ENCODE data around the gene CTSG.
"Not testable (repeated sequence)": the region's sequence is repeated elsewhere in the genome, so short reads cannot be mapped to it uniquely, and the experiment has no call there.

CTSG gene

GRCh38 chr14:24595073-24595808, 19.2 kb upstream of the CTSG start:
- no peaks in the 10 kb centered on the region for H3K9me3 ChIP-seq (ENCODE audit: severe bottlenecking)
- peaks cover 8% of the 10 kb centered on the region for H3K27me3 ChIP-seq (ENCODE audit: insufficient read depth, low read depth, severe bottlenecking)
- no peaks in the 10 kb centered on the region for H3K36me3 ChIP-seq
- TF ChIP-seq CTCF (IDR thresholded peaks at IDR 0.05; ENCODE audit: low read depth, low read length), result no peak
- DNase-seq, result no peak
- H3K27ac ChIP-seq, result no peak overlapping the region
- H3K4me3 ChIP-seq (ENCODE audit: low read depth, low read length), result no peak overlapping the region

GRCh38 chr14:24591004-24591403, 15.0 kb upstream of the CTSG start:
- not testable (repeated sequence) for H3K9me3 ChIP-seq (ENCODE audit: severe bottlenecking); H3K27ac ChIP-seq; H3K36me3 ChIP-seq; H3K4me3 ChIP-seq (ENCODE audit: low read depth, low read length); DNase-seq
- H3K27me3 ChIP-seq (ENCODE audit: insufficient read depth, low read depth, severe bottlenecking), result peaks cover 13% of the 10 kb centered on the region

DNA sequence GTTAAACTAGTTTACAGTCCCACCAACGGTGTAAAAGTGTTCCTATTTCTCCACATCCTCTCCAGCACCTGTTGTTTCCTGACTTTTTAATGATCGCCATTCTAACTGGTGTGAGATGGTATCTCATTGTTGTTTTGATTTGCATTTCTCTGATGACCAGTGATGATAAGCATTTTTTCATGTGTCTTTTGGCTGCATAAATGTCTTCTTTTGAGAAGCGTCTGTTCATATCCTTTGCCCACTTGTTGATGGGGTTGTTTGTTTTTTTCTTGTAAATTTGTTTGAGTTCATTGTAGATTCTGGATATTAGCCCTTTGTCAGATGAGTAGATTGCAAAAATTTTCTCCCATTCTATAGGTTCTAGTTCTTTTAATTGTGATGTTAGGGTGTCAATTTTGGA, 8.4 kb upstream of the CTSG start:
- not testable (repeated sequence) for H3K36me3 ChIP-seq; DNase-seq; H3K9me3 ChIP-seq (ENCODE audit: severe bottlenecking); H3K4me3 ChIP-seq (ENCODE audit: low read depth, low read length); H3K27ac ChIP-seq
- H3K27me3 ChIP-seq (ENCODE audit: insufficient read depth, low read depth, severe bottlenecking), result peaks cover 27% of the 10 kb centered on the region

- Histone ChIP-seq H3K27ac (no peak overlapping the region), H3K4me3 (ENCODE audit: low read depth, low read length) (no peak overlapping the region), H3K36me3 (no peaks in the 10 kb centered on the region), H3K9me3 (ENCODE audit: severe bottlenecking) (no peaks in the 10 kb centered on the region), H3K27me3 (ENCODE audit: insufficient read depth, low read depth, severe bottlenecking) (peaks cover 79% of the 10 kb centered on the region)
- no peak for DNase-seq
- TF ChIP-seq CTCF (IDR thresholded peaks at IDR 0.05; ENCODE audit: low read depth, low read length), result no peak
These were observed 2.5 kb upstream of the CTSG start for GRCh38 chr14:24578558-24578957.

- Histone ChIP-seq H3K36me3 (no peaks in the 10 kb centered on the region), H3K4me3 (ENCODE audit: low read depth, low read length) (no peak overlapping the region), H3K27me3 (ENCODE audit: insufficient read depth, low read depth, severe bottlenecking) (peaks cover 84% of the 10 kb centered on the region), H3K9me3 (ENCODE audit: severe bottlenecking) (no peaks in the 10 kb centered on the region), H3K27ac (no peak overlapping the region)
- DNase-seq, result no peak
- no peak for TF ChIP-seq CTCF (IDR thresholded peaks at IDR 0.05; ENCODE audit: low read depth, low read length)
These were observed 721 bp upstream of the CTSG start for GRCh38 chr14:24576771-24577170.

DNA sequence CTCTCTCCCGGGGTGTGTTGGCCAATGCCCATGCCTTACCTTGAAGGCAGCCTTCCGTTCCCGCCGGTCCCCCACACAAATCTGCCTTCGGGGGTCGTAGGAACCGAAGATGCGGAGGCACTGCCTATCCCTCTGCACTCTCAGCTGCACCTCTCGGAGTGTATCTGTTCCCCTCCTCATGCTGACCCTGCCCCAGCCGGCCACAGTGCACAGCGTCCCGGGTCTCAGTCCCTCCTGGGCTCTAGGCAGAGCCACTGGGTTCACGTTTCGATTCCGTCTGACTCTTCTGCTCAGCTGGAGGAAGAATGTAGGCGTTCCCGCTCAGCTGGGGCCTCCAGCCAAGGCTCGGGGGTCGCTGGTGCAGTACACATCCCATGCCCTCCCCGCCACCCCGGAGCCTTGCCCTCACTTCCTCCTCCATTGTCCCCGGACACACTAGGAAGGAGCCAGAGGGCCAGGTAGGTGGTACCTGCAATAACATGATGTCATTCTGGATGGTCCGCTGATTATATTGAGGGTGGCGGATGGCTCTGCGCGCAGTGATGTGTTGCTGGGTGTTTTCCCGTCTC, 1.8 kb downstream of the CTSG start:
- DNase-seq, result no peak
- Histone ChIP-seq H3K9me3 (ENCODE audit: severe bottlenecking) (no peaks in the 10 kb centered on the region), H3K27ac (no peak overlapping the region), H3K27me3 (ENCODE audit: insufficient read depth, low read depth, severe bottlenecking) (peaks cover 82% of the 10 kb centered on the region), H3K4me3 (ENCODE audit: low read depth, low read length) (no peak overlapping the region), H3K36me3 (no peaks in the 10 kb centered on the region)
- TF ChIP-seq CTCF (IDR thresholded peaks at IDR 0.05; ENCODE audit: low read depth, low read length), result no peak

GRCh38 chr14:24566318-24566717, 9.7 kb downstream of the CTSG start:
- no peak overlapping the region for H3K4me3 ChIP-seq (ENCODE audit: low read depth, low read length)
- no peak for DNase-seq
- H3K36me3 ChIP-seq, result no peaks in the 10 kb centered on the region
- H3K27ac ChIP-seq, result no peak overlapping the region
- TF ChIP-seq CTCF (IDR thresholded peaks at IDR 0.05; ENCODE audit: low read depth, low read length), result no peak
- peaks cover 22% of the 10 kb centered on the region for H3K27me3 ChIP-seq (ENCODE audit: insufficient read depth, low read depth, severe bottlenecking)
- peaks cover 5% of the 10 kb centered on the region for H3K9me3 ChIP-seq (ENCODE audit: severe bottlenecking)
